ENCODE measurements around the gene AJM1. TPM values are rescaled to one million over a fixed set of nuclear protein-coding genes. Genes with fewer than 3 reads are reported as not detected.
A peak's percentile ranks its signal among the peaks of the same experiment; 100 is the strongest.

AJM1 gene
- total and polyA plus RNA-seq, 2 of the 8 experiments (the other 6 are each of a cell fraction or from before 2014, with no cell fraction given) = 0.12 to 0.97 TPM

GRCh38 chr9:136806631-136807201 is 35.6 kb upstream of the AJM1 start:
- no peak overlapping the region for H2BK120ac ChIP-seq (replicated peaks; ENCODE audit: low read depth, low read length)
- H3K27me3 ChIP-seq (replicated peaks in 1 of 4; ENCODE audit: control insufficient read depth in 3 of 4, extremely low read depth in 1 of 4, insufficient read depth in 3 of 4, low read length in 3 of 4) = peaks cover 0 to 17% (median 8%) of the 10 kb centered on the region in 4 experiments; a peak in 3 of 7 replicates
- H3K79me2 ChIP-seq (ENCODE audit: control insufficient read depth in 1 of 2, insufficient read depth in 2 of 2, low read length in 2 of 2) = peaks cover 5 to 33% of the 10 kb centered on the region in 2 experiments
- no peak overlapping the region for H2BK15ac ChIP-seq (ENCODE audit: low read length)
- ChIA-PET POLR2A (ENCODE audit: partially characterized antibody) (interaction anchor here (0.7 to 7.8 kb wide), 12 partner anchors 7 to 220 kb away, joined by 3 to 96 read pairs (median 6); partner anchors contain the start of genes AJM1 and CCDC183), CTCF (ENCODE audit: partially characterized antibody) (interaction anchor here (0.8 to 2.3 kb wide), 6 partner anchors 14 to 223 kb away, joined by 3 to 10 read pairs (median 6); partner anchors contain the start of gene AJM1)
- no peak overlapping the region for H3K14ac ChIP-seq (ENCODE audit: insufficient read length)
- H2BK5ac ChIP-seq (ENCODE audit: low read depth, low read length) = no peak overlapping the region
- no peak overlapping the region for H4K5ac ChIP-seq (ENCODE audit: insufficient read length, low read depth, low read length)
- H3K27ac ChIP-seq (ENCODE audit: low read depth, low read length) = no peak overlapping the region
- peak overlapping the region; percentile 44 for H4K91ac ChIP-seq (replicated peaks; ENCODE audit: insufficient read length, low read length)
- H4K8ac ChIP-seq (ENCODE audit: extremely low read depth, insufficient read depth, low read length) = peak overlapping the region; percentile 48; the same call in 1 of the 2 replicates
- no peak overlapping the region for H2BK20ac ChIP-seq (ENCODE audit: low read length)
- no peak overlapping the region for H3K18ac ChIP-seq (ENCODE audit: extremely low read depth, low read length)
- peaks cover 2% of the 10 kb centered on the region for H3K79me1 ChIP-seq (ENCODE audit: low read depth, low read length)
- peaks cover 9% of the 10 kb centered on the region; the same call in 1 of the 2 replicates for H3K23me2 ChIP-seq (ENCODE audit: low read depth, low read length)
- H2AFZ ChIP-seq (ENCODE audit: low read length) = no peak overlapping the region
- no peak for DNase-seq (ENCODE audit: low read depth in 1 of 2, low spot score in 2 of 2)
- no peak overlapping the region for H2AK5ac ChIP-seq (ENCODE audit: low read depth, low read length)
- peak overlapping the region; percentile 84 to 94 for H3K4me2 ChIP-seq (ENCODE audit: insufficient read depth in 1 of 2, low read depth in 2 of 2, low read length in 2 of 2)
- no peak for FAIRE-seq
- no peak overlapping the region for H2BK12ac ChIP-seq (ENCODE audit: low read depth, low read length)
- peaks cover 0 to 11% (median 1%) of the 10 kb centered on the region in 4 experiments; a peak in 3 of 8 replicates for H3K36me3 ChIP-seq (ENCODE audit: control insufficient read depth in 2 of 4, insufficient read depth in 4 of 4, low read length in 3 of 4)
- H3K9ac ChIP-seq (replicated peaks in 1 of 4; ENCODE audit: extremely low read depth in 1 of 4, low read depth in 3 of 4, low read length in 3 of 4) = peak overlapping the region in 1 of 4 experiments; percentile 56; a peak in 1 of 7 replicates
- H3K56ac ChIP-seq (replicated peaks; ENCODE audit: insufficient read length, low read depth, low read length) = no peak overlapping the region
- WGBS, 2 experiments (ENCODE audit: extremely low coverage in 1 of 2, insufficient coverage in 1 of 2, insufficient read length in 1 of 2, insufficient replicate concordance in 2 of 2, low coverage in 1 of 2, low lambda C conversion rate in 2 of 2, missing lambda C conversion rate in 1 of 2) = 82% methylated on average over 25 of the region's 25 CpGs; no CpG with 5 or more reads in 1 of the 2 experiments
- peaks cover 0 to 10% (median 7%) of the 10 kb centered on the region in 4 experiments; a peak in 6 of 7 replicates for H3K4me1 ChIP-seq (replicated peaks in 1 of 4; ENCODE audit: control insufficient read depth in 3 of 4, insufficient read depth in 4 of 4, low read length in 3 of 4)
- no peak overlapping the region for H3K23ac ChIP-seq (ENCODE audit: insufficient read length)
- peak overlapping the region; percentile 88 to 100 (median 94) for H3K4me3 ChIP-seq (ENCODE audit: extremely low read depth in 1 of 4, insufficient read depth in 2 of 4, low read depth in 3 of 4, low read length in 4 of 4)
- peak overlapping the region; percentile 27 for H3K4ac ChIP-seq (replicated peaks; ENCODE audit: insufficient read length, low read depth, low read length)
- H3K9me3 ChIP-seq (ENCODE audit: insufficient read depth in 2 of 2, low read depth in 1 of 2, low read length in 1 of 2) = no peaks in the 10 kb centered on the region
- H4K20me1 ChIP-seq (replicated peaks in 1 of 2; ENCODE audit: control insufficient read depth in 1 of 2, insufficient read depth in 2 of 2, low read length in 2 of 2) = peaks cover 5 to 12% of the 10 kb centered on the region in 2 experiments
- TF ChIP-seq YY1 (IDR thresholded peaks at IDR 0.05; ENCODE audit: low read depth, low read length) (no peak), EZH2 (IDR thresholded peaks at IDR 0.05; ENCODE audit: low read depth, low read length, severe bottlenecking) (no peak), BRCA1 (IDR thresholded peaks at IDR 0.05; ENCODE audit: low read depth, low read length) (no peak), PHF8 (conservative IDR thresholded peaks at IDR 0.05; ENCODE audit: low read depth, low read length) (no peak), RFX5 (IDR thresholded peaks at IDR 0.05; ENCODE audit: borderline replicate concordance, low read depth, low read length) (no peak), KDM5A (IDR thresholded peaks at IDR 0.05; ENCODE audit: low read length) (no peak), NRF1 (IDR thresholded peaks at IDR 0.05; ENCODE audit: low read depth, low read length) (no peak), RXRA (IDR thresholded peaks at IDR 0.05; ENCODE audit: insufficient read depth, low read depth, low read length) (no peak), BACH1 (IDR thresholded peaks at IDR 0.05; ENCODE audit: low read length) (no peak), MAFK (IDR thresholded peaks at IDR 0.05; ENCODE audit: low read depth, low read length) (no peak), POLR2A (IDR thresholded peaks at IDR 0.05; ENCODE audit: control extremely low read depth in 1 of 2, low read depth in 2 of 2, low read length in 2 of 2) (no peak), KDM4A (IDR thresholded peaks at IDR 0.05; ENCODE audit: low read depth, low read length, severe bottlenecking) (no peak), CEBPB (IDR thresholded peaks at IDR 0.05; ENCODE audit: low read depth, low read length) (no peak)

Measured in H1 (cell line).